ENCODE measurements around the gene MON1B. TPM values are rescaled to one million over a fixed set of nuclear protein-coding genes. Genes with fewer than 3 reads are reported as not detected.
"Not testable (repeated sequence)": the region's sequence is repeated elsewhere in the genome, so short reads cannot be mapped to it uniquely, and the experiment has no call there.

The MON1B gene
- total and polyA plus RNA-seq, 4 experiments from 2014 or later, result 30.5 to 85.4 (median 65.7) TPM

DNA sequence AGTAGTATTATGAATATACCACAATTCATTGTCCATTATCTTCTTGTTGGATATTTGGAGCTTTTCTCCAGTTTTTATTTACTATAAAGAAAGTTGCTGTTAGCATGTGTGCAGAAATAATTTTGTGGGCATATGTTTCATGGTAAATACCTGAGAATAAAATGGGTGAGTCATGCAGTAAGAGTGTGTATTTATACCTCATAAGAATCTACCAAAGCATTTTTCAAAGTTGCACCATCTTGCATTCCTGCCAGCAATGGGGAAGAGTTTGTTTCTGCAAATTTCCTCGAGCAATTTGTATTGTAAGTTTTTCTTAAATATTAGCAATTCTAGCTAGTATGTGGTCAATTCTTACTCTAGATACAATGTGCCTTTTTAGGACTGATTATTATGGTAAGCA, 7.9 kb upstream of the MON1B start:
- no peak overlapping the region for H3K4me3 Mint-ChIP-seq
- no peaks in the 10 kb centered on the region for H3K9me3 Mint-ChIP-seq
- ChIA-PET CTCF (ENCODE audit: partially characterized antibody) (no interaction called here), POLR2A (ENCODE audit: partially characterized antibody) (no interaction called here)
- H3K4me1 Mint-ChIP-seq, result no peaks in the 10 kb centered on the region
- intact Hi-C loops (cut with micrococcal nuclease), result no loop called here
- Histone ChIP-seq H3K4me3 (ENCODE audit: low read length in 2 of 2) (no peak overlapping the region), H3K27ac (ENCODE audit: low read depth, low read length) (no peak overlapping the region), H3K27me3 (ENCODE audit: insufficient read depth, low read length) (no peaks in the 10 kb centered on the region), H3K4me1 (ENCODE audit: insufficient read depth, low read length) (no peaks in the 10 kb centered on the region), H3K36me3 (ENCODE audit: insufficient read depth, low read length) (no peaks in the 10 kb centered on the region), H3K9me3 (ENCODE audit: control insufficient read depth in 1 of 2, low read length in 2 of 2) (no peaks in the 10 kb centered on the region)
- H3K27me3 Mint-ChIP-seq, result peaks cover 7 to 12% of the 10 kb centered on the region in 2 donors
- DNase-seq, result no peak
- no peak overlapping the region for H3K27ac Mint-ChIP-seq
- no peaks in the 10 kb centered on the region for H3K36me3 Mint-ChIP-seq

DNA sequence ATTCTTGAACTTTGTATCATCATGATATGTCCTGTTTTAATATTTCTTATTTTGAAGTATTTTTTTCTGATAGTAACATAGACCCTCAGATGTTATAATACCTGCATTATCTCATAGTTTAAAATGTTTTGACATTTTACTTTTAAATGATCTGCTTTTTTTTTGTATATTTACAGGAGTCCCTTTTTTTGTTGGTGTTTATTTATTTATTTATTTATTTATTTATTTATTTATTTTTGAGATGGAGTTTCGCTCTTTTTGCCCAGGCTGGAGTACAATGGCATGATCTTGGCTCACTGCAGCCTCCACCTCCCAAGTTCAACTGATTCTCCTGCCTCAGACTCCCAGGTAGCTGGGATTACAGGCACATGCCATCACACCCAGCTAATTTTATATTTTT, 4.7 kb upstream of the MON1B start:
- H3K4me1 Mint-ChIP-seq, result peaks cover 7 to 19% (median 10%) of the 10 kb centered on the region in 4 donors
- CTCF ChIA-PET (ENCODE audit: partially characterized antibody), result not testable (repeated sequence)

DNA sequence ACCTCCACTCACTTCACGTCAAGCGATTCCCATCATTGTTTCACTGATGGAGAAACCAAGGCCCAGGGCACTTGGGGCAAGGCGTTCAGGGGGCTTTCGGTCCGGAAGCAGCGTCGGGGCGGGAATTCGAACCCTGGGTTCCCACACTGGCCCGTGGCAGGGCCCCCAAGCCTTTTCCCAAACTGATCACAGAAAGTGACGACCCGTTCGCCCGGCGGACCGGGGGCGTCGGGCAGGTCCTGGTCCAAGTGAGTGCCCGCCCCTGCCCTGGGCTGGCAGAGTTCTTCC, 856 bp upstream of the MON1B start:
- Histone ChIP-seq H3K36me3 (ENCODE audit: insufficient read depth, low read length) (peaks cover 12% of the 10 kb centered on the region), H3K4me1 (ENCODE audit: insufficient read depth, low read length) (peaks cover 27% of the 10 kb centered on the region), H3K4me3 (ENCODE audit: low read length in 2 of 2) (peak overlapping the region; percentile 97 to 99), H3K27ac (ENCODE audit: low read depth, low read length) (peak overlapping the region; percentile 93), H3K27me3 (ENCODE audit: insufficient read depth, low read length) (no peaks in the 10 kb centered on the region), H3K9me3 (ENCODE audit: control insufficient read depth in 1 of 2, low read length in 2 of 2) (no peaks in the 10 kb centered on the region)
- Mint-ChIP-seq H3K4me1 (peaks cover 30 to 50% (median 38%) of the 10 kb centered on the region in 4 donors), H3K36me3 (peaks cover 28 to 46% of the 10 kb centered on the region in 2 donors), H3K9me3 (peaks cover 0 to 2% (median 0%) of the 10 kb centered on the region in 8 donors), H3K27me3 (peaks cover 0 to 1% of the 10 kb centered on the region in 2 donors), H3K27ac (peak overlapping the region; percentile 98 to 100 (median 99)), H3K4me3 (peak overlapping the region; percentile 94 to 100 (median 98))
- intact Hi-C loops (cut with micrococcal nuclease), result loop anchor here (1.0 to 5.0 kb wide), 7 partner anchors 46 to 1758 kb away; partner anchors contain the start of genes ADAT1, CFDP1, NUDT7 and TMEM170A
- DNase-seq, result peak in 1 of 5 donors; percentile 4
- POLR2A ChIA-PET (ENCODE audit: partially characterized antibody), result interaction anchor here (1.8 to 2.1 kb wide), 2 partner anchors 19 to 22 kb away, joined by 6 to 27 read pairs; no protein-coding TSS in a partner anchor
- CTCF ChIA-PET (ENCODE audit: partially characterized antibody), result no interaction called here

More for the DNA sequence above, 4.7 kb upstream of the MON1B start:
- H3K4me3 Mint-ChIP-seq; H3K36me3 ChIP-seq (ENCODE audit: insufficient read depth, low read length); DNase-seq; H3K4me3 ChIP-seq (ENCODE audit: low read length in 2 of 2); H3K9me3 ChIP-seq (ENCODE audit: control insufficient read depth in 1 of 2, low read length in 2 of 2); POLR2A ChIA-PET (ENCODE audit: partially characterized antibody); intact Hi-C loops (cut with micrococcal nuclease); H3K27ac Mint-ChIP-seq; H3K4me1 ChIP-seq (ENCODE audit: insufficient read depth, low read length); H3K9me3 Mint-ChIP-seq; H3K27me3 Mint-ChIP-seq; H3K27me3 ChIP-seq (ENCODE audit: insufficient read depth, low read length); H3K27ac ChIP-seq (ENCODE audit: low read depth, low read length): not testable (repeated sequence)
- peaks cover 0 to 11% of the 10 kb centered on the region in 2 donors for H3K36me3 Mint-ChIP-seq

DNA sequence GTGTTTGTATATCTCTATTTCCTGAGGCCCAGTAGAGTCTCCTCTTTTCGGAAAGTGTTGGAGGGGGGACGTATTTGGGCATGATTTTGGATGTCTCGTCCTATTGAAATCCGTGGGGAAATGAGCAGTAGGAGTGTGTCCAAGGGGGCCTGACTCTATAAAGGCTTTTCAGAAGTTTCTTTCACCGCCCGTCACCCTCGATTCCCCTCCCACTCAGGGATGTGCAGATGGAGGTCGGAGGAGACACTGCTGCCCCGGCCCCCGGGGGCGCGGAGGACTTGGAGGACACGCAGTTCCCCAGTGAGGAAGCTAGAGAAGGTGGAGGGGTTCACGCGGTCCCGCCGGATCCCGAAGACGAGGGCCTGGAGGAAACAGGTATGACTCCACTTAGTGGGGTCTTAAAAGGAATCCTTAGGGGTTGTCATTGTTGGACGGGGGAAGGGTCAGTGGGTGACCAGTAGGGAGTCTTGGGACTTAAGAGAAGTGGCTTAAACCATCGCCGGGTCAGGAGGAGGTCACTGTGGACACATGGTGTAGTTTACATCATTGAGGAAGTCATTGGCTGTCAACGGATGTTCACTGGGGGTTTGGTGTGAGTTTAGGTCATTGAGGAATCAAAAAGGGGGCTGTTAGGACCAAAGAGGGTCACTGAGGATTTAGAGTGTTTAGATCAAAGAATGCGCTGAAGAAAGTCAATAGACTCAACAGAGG, 424 bp downstream of the MON1B start:
- ChIA-PET CTCF (ENCODE audit: partially characterized antibody) (interaction anchor here (0.5 kb wide), 1 partner anchor 1544 kb away, joined by 3 read pairs; the partner anchor contains the start of genes KARS1 and TERF2IP), POLR2A (ENCODE audit: partially characterized antibody) (interaction anchor here (0.8 to 2.1 kb wide), 8 partner anchors 10 to 1758 kb away, joined by 3 to 27 read pairs (median 4); partner anchors contain the start of genes CFDP1, KARS1 and TERF2IP)
- intact Hi-C loops (cut with micrococcal nuclease), result loop anchor here (1.0 to 5.0 kb wide), 5 partner anchors 21 to 1759 kb away; partner anchors contain the start of genes CFDP1, KARS1, TERF2IP and TMEM170A
- Histone ChIP-seq H3K27ac (ENCODE audit: low read depth, low read length) (peak overlapping the region; percentile 93), H3K4me1 (ENCODE audit: insufficient read depth, low read length) (peaks cover 27% of the 10 kb centered on the region), H3K27me3 (ENCODE audit: insufficient read depth, low read length) (no peaks in the 10 kb centered on the region), H3K9me3 (ENCODE audit: control insufficient read depth in 1 of 2, low read length in 2 of 2) (no peaks in the 10 kb centered on the region), H3K36me3 (ENCODE audit: insufficient read depth, low read length) (peaks cover 21% of the 10 kb centered on the region), H3K4me3 (ENCODE audit: low read length in 2 of 2) (peak overlapping the region; percentile 97 to 99)
- Mint-ChIP-seq H3K4me1 (peaks cover 31 to 50% (median 39%) of the 10 kb centered on the region in 4 donors), H3K27me3 (no peaks in the 10 kb centered on the region), H3K27ac (peak overlapping the region; percentile 98 to 100 (median 99)), H3K9me3 (peaks cover 0 to 2% (median 0%) of the 10 kb centered on the region in 8 donors), H3K4me3 (peak overlapping the region; percentile 94 to 100 (median 98)), H3K36me3 (peaks cover 33 to 58% of the 10 kb centered on the region in 2 donors)
- peak in 2 of 5 donors; percentile 20 to 49 for DNase-seq

GRCh38 chr16:77193377-77193776, 2.4 kb downstream of the MON1B start:
- Histone ChIP-seq H3K4me1 (ENCODE audit: insufficient read depth, low read length) (peaks cover 27% of the 10 kb centered on the region), H3K9me3 (ENCODE audit: control insufficient read depth in 1 of 2, low read length in 2 of 2) (no peaks in the 10 kb centered on the region), H3K27ac (ENCODE audit: low read depth, low read length) (no peak overlapping the region), H3K27me3 (ENCODE audit: insufficient read depth, low read length) (no peaks in the 10 kb centered on the region), H3K36me3 (ENCODE audit: insufficient read depth, low read length) (peaks cover 33% of the 10 kb centered on the region), H3K4me3 (ENCODE audit: low read length in 2 of 2) (no peak overlapping the region)
- Mint-ChIP-seq H3K27me3 (no peaks in the 10 kb centered on the region), H3K4me1 (peaks cover 31 to 50% (median 41%) of the 10 kb centered on the region in 4 donors), H3K9me3 (peaks cover 0 to 2% (median 0%) of the 10 kb centered on the region in 8 donors), H3K4me3 (peak overlapping the region in 5 of 8 donors; percentile 94 to 100 (median 98)), H3K27ac (peak overlapping the region in 4 of 7 donors; percentile 52 to 100 (median 99)), H3K36me3 (peaks cover 38 to 76% of the 10 kb centered on the region in 2 donors)
- intact Hi-C loops (cut with micrococcal nuclease), result loop anchor here (5.0 kb wide), 2 partner anchors 1731 to 1761 kb away; partner anchors contain the start of genes CFDP1 and TMEM170A
- ChIA-PET CTCF (ENCODE audit: partially characterized antibody) (no interaction called here), POLR2A (ENCODE audit: partially characterized antibody) (no interaction called here)
- no peak for DNase-seq

- H3K4me1 Mint-ChIP-seq, result peaks cover 28 to 42% (median 36%) of the 10 kb centered on the region in 4 donors
- POLR2A ChIA-PET (ENCODE audit: partially characterized antibody), result no interaction called here
Measured at GRCh38 chr16:77194295-77195231, 3.6 kb downstream of the MON1B start.

More at GRCh38 chr16:77194295-77195231, 3.6 kb downstream of the MON1B start:
- peak overlapping the region in 1 of 7 donors; percentile 72 for H3K27ac Mint-ChIP-seq
- Histone ChIP-seq H3K36me3 (ENCODE audit: insufficient read depth, low read length) (peaks cover 44% of the 10 kb centered on the region), H3K27ac (ENCODE audit: low read depth, low read length) (no peak overlapping the region), H3K4me3 (ENCODE audit: low read length in 2 of 2) (no peak overlapping the region), H3K27me3 (ENCODE audit: insufficient read depth, low read length) (no peaks in the 10 kb centered on the region), H3K4me1 (ENCODE audit: insufficient read depth, low read length) (peaks cover 27% of the 10 kb centered on the region), H3K9me3 (ENCODE audit: control insufficient read depth in 1 of 2, low read length in 2 of 2) (no peaks in the 10 kb centered on the region)
- intact Hi-C loops (cut with micrococcal nuclease), result loop anchor here (5.0 kb wide), 2 partner anchors 1732 to 1762 kb away; partner anchors contain the start of genes CFDP1 and TMEM170A
- H3K27me3 Mint-ChIP-seq, result no peaks in the 10 kb centered on the region
- CTCF ChIA-PET (ENCODE audit: partially characterized antibody), result no interaction called here
- H3K4me3 Mint-ChIP-seq, result peak overlapping the region in 2 of 8 donors; percentile 54 to 100
- DNase-seq, result no peak
- peaks cover 38 to 85% of the 10 kb centered on the region in 2 donors for H3K36me3 Mint-ChIP-seq
- H3K9me3 Mint-ChIP-seq, result peaks cover 0 to 2% (median 0%) of the 10 kb centered on the region in 8 donors

All from CD4-positive, alpha-beta memory T cell (primary cell).